HK-2 (cell line): ENCODE measurements around the gene MARCHF10.

ENCODE experiments used
- DNase-seq: peaks from one replicate; pipeline ENCODE4 v3.0.0-alpha.2; 2018; ENCODE audit not compliant: unreplicated experiment

Gene MARCHF10

DNA sequence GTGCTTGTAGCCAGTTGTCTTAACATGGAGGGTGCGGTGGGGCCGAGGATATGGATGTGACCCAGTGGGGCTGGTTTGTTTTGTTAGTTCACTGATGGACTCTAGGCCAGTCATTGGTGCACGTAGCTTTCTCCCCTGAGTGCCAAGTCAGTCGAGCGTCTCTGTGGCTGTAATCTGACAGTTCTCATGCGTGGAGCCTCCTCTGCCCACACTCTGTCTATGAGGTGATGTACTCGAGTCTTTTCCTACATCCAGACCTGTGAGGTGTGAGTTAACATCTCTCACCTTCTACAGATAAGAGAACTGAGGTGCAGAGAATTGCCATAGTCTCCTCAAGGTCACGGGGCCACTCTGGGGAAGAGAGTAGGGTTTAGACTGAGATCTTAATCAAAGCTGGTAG, 90.2 kb downstream of the MARCHF10 start:
- no peak for DNase-seq

- no peak for DNase-seq
These were observed 90.6 kb downstream of the MARCHF10 start for GRCh38 chr17:62717589-62717855.

DNA sequence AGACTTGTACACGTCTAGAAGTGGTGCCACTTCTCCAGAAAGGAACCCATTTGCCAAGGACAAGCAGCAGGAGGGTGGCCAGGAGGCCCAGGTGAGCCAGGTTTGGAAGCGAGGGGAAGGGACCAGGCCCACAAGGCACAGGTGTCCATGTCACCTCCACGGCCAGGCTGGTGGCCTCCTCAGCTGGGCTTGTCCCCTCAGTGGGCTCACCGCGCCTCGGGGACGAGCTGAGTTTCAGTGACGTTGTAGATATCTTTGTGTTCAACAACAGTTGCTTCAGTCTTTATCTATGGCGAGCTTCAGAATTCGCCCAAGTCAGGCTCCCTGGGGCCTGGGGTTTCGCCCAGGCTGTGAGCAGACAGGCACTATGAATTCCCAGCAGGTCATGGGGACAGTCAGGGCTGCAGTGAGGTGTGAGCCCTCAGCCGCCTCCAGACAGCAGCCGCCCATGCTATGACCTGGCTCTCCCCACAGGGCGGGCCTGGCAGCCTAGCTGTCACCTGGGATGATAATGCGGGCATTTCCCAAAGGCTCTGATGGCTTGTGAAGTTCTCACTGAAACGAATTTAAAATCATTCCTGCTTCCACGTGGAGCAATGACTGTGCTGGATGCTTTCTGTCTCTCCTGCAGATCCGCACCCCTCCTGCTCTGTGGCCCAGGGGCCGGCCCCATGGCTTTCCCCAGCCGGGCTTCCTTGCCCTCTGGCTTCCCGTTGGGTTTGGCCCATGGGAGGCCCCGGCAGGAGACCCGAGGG, 91.1 kb downstream of the MARCHF10 start:
- no peak for DNase-seq

DNA sequence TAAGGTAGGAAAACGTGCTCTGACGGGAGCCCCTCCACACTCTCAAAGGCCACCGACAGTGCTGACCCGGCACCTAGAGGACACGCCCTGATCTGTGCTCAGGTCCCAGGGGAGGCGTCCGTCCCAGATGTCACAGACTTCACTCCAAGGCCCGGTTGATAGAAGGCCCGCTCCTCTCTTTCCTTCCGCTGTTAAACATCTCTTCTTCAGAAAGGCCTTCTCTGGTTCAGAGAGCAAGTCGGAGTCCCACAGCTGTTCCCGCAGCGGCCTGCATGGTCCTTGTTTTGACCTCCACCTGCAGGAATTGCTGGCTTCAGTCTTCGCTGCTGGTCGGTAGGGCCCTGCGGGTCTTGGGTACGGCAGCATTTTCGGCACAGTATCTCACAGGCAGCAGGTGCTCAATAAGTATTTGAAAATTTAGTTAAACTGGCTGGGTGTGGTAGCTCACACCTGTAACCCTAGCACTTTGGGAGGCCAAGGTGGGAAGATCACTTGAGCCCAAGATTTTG, 92.2 kb downstream of the MARCHF10 start:
- DNase-seq: no peak

GRCh38 chr17:62714016-62714777, 93.9 kb downstream of the MARCHF10 start:
- DNase-seq: no peak

DNA sequence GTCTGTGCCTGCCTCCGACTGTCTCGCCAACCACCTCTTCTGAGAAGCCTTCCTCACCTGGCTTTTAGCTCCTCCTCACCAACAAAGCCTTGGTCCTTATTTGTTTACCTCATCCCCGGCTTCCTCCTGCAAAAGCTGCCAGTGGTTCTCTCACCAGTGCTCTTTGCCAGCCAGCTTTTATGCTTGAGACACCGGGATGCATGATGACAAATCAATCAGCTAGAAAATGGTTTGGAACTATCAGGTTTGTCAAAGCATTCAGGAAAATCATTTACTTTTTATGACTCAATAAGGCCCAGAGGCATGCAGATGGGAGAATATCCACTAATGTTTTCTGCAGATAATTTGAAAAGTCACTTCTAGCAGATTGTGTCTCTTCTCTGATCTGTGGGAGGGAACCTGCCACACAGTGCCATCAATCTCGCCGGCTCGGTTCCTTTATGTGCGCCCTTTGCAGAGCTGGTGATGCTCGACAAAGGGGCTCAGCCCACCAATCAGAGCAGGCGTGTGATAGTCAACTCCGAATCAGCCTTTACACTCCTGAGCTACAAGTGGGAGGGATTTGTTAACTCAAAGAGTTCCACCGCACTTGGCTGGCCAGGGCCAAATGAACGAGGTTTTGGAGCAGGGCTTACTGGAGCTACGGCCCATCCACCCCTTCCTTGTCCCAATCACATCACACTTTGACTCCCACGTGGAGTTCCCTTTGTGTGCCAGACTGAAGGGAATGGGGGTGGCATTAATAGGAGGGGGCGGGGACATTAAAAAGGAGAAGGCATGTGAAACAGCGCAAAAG, 94.8 kb downstream of the MARCHF10 start:
- no peak for DNase-seq

GRCh38 chr17:62712171-62712581, 95.9 kb downstream of the MARCHF10 start:
- DNase-seq: no peak

GRCh38 chr17:62708587-62708986, 99.5 kb downstream of the MARCHF10 start:
- DNase-seq: no peak

DNA sequence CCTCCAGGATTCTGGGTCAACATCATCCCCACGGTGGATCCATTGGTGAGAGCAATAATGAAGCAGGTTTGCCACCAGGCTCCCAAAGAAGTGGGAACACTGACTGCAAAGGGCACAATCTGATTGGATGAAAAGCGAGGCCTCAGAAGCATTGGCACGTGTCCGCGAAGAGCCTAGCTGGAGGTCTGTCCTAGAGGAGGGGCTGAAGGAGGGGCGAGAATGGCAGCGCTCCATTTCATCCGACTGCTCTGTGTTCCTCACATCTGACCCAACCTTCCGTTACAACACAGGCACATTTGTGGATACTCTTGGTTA, 100.7 kb downstream of the MARCHF10 start:
- DNase-seq: no peak

GRCh38 chr17:62706598-62707424, 101.3 kb downstream of the MARCHF10 start:
- DNase-seq: no peak

GRCh38 chr17:62705778-62706597, 102.1 kb downstream of the MARCHF10 start:
- DNase-seq: no peak

DNA sequence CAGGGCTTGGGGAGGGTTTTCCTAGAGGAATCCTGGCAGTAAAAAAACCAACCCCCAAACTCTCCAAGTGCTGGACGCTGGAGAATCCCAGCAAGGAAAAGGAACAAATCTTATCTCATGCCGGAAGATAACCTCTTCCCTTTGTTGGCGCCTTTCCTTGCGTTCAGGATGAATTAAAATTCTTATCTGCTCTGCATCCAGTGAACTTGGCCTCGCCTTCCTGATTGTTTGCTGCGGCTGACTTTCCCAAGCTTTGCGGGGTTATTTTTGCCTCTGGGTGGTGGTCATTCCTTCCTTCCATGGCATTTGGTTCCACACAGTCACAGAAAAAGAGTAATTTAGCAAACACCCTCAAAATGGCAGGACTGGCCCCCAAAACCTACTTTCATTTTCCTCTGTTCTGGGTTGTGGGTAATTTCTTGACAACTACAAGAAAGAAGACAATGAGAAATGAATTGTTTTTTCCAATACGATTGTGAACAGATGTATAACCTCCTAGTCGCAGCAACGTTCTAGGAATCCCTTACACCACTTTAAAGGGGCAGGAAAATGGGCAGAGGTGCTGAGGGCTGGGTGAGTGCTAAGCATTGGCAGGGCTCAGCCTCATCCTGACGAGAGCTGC, 102.8 kb downstream of the MARCHF10 start:
- DNase-seq: no peak

DNA sequence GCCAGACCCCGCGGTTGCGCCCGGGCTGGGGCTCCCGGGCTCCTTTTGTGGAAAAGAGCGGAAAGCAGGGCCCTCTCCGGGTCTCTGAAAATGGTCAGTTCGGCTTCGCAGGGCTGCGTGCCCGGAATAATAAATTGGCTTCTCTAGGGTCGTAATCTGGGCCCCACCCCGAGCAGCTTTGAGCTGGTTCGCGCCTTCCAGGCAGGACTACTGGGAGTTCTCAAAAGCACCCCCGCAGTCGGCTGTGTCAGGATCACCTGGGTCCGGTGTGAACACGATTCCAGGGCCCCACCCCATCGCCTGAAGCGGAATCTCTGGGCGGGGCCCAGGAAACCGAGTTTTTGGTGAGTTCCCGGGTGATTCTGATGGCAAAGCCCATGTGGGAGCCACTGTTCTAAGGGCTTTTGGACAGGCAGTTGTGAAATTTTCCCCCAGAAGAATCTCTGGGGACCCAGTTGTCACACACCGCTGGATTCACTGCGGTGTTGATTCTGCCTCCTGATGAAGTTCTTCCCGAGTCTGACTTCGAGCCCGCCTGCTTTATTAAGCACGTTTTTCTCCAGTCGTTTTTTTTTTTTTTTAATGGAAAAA, 103.6 kb downstream of the MARCHF10 start:
- DNase-seq: peak; percentile 65

DNA sequence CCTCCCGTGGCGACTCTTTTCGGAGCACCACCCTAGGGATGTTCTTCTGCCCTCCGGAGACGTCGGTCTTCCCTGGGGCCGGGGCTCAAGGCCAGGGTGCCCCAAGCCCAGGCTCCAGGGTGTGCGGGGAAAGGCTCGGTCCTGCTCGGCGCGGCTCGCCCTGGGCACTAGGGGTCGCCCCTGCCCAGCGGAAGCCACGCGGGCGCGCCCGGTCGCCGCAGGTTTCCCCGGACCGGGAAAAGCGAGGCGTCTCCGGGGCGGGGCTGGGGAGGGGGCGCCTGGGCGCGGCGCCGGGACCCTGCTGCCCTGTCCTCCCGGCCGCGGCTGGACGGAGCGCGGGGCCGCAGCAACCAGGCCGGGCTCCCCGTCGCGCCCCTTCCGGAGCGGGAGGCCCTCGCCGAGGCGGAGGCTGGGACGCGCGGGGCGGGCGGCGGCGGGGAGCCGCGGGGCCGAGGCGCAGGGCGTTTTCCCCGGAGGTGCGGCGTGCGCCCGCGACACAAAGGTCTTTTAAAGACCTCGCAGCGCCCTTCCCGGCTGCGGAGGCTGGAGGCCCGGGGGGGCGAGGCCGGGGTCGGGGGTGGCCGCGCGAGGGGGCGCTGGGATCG, 104.2 kb downstream of the MARCHF10 start:
- DNase-seq: peak; percentile 86

- peak; percentile 73 for DNase-seq
These were observed 104.8 kb downstream of the MARCHF10 start for GRCh38 chr17:62703261-62703775.

GRCh38 chr17:62702746-62703260, 105.3 kb downstream of the MARCHF10 start:
- no peak for DNase-seq

DNA sequence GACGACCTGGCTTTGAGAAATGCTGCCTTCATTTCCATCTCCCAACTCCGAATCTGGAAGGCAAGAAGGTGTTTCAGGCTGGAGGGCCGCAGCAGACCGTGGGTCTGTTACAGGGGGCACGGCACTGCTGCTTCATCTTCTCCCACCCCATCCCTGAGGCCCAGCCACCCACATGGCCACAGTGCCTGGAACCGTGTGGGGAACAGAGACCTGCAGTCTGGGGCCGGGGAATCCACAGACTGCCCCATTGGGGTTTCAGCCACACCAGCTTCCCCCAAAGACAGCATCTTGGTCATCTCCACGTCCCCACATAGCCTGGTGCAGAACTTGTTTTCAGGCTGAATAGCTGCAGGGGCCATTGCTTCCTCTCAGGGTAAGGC, 106.4 kb downstream of the MARCHF10 start:
- DNase-seq: no peak

GRCh38 chr17:62700964-62701705, 107.0 kb downstream of the MARCHF10 start:
- no peak for DNase-seq
